HG03039 (cell line): Measurements from ENCODE around the gene CFAP74.
"Not testable (repeated sequence)": the region's sequence is repeated elsewhere in the genome, so short reads cannot be mapped to it uniquely, and the experiment has no call there.

Experiments
- ATAC-seq: cut with Tn5 transposase; IDR thresholded peaks from one replicate; pipeline ENCODE4 v1.9.1; 2021; ENCODE audit warnings: mild to moderate bottlenecking, moderate library complexity; ENCODE audit not compliant: unreplicated experiment

The CFAP74 gene

DNA sequence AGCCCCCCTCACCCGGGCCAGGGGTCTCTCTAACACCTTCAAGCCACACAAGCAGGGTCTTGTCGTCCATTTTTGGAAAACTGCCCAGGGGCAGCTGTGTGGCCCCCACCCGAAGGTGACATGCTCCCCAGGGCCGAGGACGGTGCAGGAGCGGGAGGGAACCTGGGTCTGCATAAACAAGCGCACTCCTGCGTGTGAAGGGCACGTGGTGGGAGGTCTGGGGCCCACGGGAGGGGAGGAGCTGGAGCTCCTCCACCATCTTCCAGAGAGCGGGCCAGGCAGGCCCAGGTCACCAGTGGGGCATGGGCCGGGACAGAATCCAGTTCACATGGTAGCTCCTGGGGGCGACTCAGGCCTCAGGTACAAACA lies 16.5 kb downstream of the CFAP74 start:
- no peak for ATAC-seq

DNA sequence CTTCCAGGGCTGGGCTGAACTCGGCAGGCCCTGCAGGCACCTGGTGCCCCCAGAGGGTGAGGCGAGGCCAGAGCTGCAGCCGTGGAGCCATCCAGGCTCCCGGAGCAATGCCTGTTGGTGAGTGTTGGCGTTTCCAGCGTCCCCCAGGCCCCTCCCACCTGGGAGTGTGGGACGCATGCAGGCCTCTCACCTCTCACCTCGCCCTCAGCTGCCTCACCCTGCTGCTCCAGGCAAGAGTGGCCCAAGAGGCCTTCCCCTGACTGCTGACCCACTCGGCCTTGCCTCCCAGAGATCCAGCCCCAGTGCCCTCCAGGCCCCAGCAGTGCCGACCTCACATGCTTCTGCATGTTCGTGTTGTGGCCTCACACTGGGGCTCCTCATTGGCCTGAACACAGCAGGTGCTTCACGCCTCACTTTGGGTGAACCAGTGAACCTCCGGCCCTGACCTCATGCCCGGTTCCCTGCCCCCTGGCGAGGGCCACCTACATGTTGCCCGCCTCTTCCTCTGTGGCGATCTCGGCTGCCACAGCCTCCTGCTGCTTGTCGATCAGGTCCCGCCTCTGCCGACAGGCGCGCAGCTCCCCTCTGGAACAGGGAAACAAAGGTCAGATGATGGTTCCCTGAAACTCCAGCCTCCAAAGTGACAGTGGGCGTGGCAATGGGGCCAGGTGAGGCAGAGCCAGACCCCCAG lies 17.0 kb downstream of the CFAP74 start:
- ATAC-seq, result no peak

DNA sequence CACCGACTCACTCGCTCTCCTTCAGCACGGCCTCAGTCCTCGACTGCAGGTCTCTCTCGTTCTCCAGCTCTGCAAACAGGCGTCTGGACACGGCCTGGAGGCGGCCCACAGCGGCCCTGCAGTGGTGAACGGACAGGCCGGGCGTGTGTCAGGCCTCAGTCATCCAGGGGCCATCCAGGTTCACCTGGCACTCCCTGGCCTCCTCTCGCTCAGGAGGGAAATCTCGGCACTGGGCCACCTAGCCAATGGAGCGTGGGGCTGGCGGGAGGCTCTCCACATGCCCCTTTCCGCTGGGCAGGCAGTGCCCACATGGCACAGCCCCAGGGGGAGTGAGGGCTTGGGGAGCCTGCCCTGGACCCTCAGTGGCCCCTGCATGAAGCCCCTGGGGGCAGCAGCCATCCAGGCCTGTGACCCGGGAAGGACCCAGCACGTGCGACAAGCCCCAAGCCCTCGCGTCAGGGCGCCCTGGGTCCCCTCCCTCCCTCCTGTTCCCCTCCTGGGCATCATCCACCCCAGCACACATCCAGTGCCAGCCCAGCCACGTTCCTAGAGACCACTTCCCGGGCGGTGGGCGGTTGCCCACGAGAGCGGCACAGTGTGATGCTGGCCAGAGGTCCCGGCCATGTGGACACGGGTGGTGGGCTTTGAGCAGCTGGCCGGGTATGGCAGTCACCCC lies 18.1 kb downstream of the CFAP74 start:
- ATAC-seq, result no peak

DNA sequence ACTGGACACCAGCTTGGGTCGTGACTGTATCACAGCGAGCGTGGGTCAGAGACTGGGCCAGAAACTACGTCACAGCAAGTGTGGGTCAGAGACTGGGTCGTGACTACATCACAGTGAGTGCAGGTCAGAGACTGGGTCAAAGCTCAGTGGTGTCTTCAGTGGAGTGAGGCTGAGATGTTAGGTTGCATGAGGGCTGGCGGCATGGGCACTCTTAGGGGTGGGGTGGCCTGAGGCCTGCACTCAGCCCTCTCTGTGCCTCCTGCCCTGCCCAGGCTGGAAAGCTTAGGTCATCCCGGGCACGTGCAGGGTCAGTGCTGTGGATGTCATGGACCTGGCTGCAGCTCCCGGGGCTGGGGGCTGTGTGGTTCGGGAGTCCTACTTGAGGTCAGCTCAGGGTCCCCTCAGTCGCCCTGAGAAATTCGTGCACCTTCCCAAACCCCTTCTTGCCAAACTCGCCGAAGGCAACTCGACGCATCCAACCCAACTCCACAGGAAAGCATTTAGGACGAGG lies 19.0 kb downstream of the CFAP74 start:
- ATAC-seq, result no peak

DNA sequence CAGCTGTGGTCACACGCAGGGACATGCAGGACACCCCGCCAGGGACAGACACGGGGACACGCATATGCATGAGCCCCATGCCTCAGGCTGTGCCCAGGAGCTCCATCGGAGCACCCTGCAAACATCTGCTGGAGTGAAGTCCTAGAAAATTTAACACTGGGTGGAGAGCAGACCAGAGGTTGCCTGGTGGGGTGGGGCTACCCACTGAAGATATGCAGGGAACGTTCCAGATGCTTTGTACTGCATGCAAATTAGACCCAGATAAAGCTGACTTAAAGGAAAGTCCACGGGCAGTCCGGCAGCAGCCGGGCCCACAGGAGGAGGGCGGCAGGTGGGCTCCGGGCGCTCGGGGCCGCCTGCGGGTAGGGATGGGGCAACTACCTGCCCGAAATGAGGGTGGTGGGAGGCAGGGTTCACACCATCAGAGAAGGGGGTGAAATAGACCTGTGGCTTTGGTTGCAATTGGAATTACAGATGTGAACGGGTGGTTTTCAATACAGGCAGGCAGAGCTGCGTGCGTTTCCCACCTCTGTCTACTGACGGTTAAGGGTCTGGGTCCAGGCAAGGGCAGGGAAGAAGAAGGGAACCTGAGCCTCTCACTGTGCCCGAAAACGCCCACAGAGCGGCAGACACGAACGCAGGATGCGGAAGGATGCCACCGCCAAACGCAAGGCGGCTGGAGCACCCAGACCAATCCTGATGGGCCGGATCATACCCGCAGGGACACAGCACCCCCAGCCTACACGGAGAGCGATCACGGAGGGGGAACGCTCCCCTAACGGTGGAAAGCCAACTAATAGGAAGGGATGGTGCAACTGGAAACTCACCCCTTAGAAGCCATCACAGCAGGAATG lies 21.0 kb downstream of the CFAP74 start:
- ATAC-seq, result no peak

DNA sequence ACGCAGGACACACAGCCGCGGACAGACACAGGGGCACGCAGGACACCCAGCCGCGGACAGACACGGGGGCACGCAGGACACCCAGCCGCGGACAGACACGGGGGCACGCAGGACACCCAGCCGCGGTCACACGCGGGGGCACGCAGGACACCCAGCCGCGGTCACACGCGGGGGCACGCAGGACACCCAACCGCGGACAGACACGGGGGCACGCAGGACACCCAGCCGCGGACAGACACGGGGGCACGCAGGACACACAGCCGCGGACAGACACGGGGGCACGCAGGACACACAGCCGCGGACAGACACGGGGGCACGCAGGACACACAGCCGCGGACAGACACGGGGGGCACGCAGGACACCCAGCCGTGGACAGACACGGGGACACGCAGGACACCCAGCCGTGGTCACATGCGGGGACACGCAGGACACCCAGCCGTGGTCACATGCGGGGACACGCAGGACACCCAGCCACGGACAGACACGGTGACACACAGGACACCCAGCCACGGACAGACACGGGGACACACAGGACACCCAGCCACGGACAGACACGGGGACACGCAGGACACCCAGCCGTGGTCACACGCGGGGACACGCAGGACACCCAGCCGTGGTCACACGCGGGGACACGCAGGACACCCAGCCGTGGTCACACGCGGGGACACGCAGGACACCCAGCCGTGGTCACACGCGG lies 21.8 kb downstream of the CFAP74 start:
- not testable (repeated sequence) for ATAC-seq

DNA sequence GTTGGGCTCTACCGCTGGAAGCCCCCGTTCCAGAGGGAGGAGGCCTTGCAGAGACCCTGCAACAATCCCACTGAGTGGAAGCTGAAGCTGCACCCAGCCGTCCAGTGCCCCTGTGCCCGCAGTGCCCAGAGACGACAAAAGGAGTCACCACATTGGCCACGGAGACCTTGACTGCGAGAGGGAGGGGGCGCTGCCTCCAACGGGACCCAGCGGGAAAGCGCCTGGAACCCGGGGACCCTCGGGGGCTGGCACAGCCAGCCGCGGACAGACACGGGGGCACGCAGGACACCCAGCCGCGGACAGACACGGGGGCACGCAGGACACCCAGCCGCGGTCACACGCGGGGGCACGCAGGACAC lies 22.5 kb downstream of the CFAP74 start:
- no peak for ATAC-seq

DNA sequence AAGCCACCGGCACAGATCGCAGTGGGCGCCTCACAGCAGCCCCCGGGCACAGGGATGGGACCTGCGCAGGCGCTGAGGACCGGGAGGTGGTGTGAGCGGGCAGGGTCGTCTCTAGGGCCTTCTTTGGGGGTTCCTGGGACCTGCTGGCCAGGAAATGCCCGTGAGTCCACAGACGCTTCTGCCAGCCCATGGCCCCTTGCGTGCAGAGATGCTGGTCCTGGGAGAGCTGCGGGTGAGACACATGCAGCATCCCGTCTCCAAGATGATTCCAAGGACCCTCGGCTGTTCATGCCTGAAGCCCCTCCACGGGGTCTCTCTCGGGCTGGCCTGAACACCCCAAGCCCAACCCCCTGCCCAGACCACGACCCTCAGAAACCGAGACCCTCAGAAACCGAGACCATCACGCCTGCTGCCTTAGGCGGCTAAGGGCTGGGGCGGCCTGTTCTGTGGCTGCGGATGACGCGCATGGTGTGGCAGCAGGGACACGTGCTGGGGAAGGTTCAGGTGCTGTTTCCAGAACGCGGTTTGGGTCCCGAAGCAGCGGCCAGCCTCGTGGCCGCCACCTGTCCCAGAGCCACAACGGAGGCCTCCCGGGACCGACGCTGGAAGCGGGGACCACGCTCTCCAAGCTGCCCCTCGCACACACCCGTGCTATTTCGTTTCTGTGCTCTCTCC lies 23.0 kb downstream of the CFAP74 start:
- no peak for ATAC-seq

DNA sequence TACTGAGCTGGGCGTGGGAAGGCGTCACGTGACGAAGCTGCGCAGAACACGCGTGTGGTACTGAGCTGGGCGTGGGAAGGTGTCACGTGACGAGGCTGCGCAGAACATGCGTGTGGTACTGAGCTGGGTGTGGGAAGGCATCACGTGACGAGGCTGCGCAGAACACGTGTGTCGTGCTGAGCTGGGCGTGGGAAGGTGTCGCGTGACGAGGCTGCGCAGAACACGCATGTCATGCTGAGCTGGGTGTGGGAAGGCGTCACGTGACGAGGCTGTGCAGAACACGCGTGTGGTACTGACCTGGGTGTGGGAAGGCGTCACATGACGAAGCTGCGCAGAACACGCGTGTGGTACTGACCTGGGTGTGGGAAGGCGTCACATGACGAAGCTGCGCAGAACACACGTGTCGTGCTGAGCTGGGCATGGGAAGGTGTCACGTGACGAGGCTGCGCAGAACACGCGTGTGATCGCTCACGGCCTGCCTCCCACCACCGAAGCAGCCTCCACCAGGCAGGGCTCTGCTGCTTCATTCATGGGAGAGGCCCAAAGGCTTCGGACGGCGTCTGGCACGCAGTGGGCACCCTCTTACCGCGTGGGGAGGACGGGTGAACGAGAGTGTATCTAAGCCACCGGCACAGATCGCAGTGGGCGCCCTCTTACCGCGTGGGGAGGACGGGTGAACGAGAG lies 24.0 kb downstream of the CFAP74 start:
- no peak for ATAC-seq

DNA sequence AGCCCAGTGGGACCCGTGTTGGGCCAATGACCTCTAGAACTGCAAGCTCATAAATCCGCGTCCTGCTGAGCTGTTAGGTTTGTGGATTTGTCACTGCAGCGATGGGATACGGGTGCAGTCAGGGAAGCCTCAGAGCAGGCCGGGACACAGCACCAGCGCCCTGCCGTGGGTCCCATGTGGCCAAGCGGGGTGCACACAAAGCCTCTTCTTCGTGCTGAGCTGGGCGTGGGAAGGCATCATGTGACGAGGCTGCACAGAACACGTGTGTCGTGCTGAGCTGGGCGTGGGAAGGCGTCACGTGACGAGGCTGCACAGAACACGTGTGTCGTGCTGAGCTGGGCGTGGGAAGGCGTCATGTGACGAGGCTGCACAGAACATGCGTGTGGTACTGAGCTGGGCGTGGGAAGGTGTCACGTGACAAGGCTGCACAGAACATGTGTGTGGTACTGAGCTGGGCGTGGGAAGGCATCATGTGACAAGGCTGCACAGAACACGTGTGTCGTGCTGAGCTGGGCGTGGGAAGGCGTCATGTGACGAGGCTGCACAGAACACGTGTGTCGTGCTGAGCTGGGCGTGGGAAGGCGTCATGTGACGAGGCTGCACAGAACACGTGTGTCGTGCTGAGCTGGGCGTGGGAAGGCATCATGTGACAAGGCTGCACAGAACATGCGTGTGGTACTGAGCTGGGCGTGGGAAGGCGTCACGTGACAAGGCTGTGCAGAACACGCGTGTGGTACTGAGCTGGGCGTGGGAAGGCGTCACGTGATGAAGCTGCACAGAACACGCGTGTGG lies 24.7 kb downstream of the CFAP74 start:
- not testable (repeated sequence) for ATAC-seq

DNA sequence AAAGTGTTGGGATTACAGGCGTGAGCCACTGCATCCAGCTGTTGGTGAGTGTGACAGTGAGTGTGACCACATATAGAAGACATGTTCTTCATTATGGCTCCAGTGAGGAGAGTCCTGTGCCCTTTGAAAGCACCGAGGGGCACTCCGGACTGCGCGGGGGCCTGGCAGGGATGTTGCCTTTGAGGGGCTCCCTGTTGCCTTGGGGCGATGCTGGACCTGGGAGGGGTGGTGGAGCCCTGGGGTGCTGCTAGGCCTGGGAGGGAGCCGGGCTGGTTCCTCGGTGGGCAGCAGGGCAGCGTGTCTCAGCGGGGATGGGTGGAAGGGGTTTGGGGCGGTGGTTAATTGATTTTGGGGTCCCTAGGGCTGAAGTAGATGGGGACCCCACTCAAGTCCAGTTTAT lies 25.5 kb downstream of the CFAP74 start:
- no peak for ATAC-seq

DNA sequence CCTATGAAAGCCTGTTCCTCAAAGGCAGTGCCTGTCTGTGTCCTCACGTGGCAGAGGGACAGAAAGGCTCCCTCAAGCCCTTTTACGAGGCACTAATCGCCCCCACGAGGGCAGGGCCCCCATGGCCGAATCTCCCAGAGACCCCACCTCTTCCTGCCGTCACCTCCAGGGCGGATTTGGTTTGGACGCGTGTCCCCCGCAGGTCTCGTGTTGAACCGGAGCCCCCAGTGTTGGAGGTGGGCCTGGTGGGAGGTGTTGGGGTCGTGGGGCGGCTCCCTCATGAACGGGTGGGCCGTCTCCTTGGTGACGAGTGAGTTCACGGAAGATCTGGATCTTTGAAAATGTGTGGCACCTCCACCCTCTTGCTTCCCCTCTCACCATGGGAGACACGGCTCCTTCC lies 27.6 kb downstream of the CFAP74 start:
- no peak for ATAC-seq

DNA sequence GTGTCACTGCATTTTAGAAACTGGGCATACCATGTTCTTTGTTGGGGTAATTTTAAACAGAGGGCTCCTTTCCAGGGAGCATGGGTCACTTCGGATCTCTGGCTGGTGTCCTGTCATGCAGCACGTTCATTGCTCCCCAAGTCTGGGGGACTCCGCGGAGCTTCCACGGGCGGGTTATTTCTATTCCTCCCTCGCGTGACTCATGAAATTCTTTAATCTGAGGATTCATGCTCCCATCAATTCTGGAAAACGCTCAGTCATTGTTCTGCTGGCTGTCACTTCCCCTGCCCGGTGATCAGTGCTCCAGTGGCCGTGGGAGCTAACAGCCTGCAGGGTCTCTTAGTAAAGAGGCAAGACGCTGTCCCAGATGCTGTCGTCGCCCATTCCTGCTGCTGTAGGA lies 28.1 kb downstream of the CFAP74 start:
- ATAC-seq, result no peak

DNA sequence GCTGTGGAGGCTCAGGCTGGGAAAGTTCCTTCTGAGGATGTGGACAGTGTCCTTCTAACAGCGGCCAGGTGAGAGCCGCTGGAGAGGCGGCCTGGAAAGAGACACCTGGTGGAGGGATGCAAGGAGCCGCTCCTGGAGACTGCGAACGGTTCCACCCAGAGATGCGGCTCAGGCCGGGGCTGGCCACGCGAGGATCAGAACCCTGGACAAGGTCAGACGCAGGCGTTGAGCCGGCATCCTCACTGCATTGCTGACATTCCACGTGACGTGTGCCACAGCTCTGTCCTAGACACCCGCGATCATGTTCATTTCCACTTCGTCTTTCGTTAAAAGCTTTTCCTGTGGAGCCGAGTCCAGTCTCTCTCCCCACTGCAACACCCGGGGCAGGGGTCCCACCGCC lies 28.8 kb downstream of the CFAP74 start:
- ATAC-seq, result no peak

DNA sequence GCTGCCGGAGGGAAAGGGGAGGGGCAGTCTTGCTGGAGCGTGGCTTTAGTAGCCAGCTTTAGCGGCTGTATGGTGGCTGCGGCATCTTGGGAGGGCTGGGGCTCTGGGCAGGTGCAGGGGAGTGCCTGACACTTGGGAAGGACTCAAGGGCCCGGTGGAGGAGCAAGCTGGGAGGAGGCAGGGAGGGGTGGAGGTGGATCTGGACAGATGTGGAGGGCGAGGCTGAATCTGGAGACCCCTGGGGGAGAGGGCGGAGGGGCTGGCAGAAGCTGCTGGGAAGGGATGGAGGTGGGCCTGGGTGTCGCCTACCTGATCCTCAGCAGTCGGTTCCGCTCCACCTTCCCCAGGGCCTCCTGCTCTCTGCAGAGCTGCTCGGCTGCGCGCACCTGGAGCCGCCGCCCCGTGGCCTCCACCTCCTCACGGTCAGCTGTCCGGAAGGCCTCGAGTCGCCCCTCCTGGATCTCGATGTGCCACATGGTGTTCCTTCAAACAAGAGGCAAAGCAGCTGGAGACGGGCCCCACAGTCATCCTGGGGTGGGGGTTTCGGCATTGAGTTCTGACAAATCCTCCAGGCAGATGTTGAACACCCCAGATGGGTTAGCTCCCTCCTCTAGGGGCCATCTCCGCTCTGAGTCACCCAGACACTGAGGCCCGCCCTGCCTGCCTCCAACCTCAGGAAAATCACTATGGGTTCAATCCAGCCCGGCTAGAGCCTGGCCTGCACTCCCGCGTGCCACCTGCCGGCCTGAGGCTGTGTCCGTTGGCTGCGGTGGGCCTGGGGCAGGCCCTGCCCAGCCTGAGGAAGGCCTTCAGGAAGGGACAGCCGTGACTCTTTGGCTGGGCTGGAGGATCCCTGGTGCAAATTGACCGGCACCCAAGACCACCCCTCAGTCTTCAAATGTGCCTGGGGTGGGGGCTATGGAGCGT lies 29.6 kb downstream of the CFAP74 start:
- no peak for ATAC-seq

DNA sequence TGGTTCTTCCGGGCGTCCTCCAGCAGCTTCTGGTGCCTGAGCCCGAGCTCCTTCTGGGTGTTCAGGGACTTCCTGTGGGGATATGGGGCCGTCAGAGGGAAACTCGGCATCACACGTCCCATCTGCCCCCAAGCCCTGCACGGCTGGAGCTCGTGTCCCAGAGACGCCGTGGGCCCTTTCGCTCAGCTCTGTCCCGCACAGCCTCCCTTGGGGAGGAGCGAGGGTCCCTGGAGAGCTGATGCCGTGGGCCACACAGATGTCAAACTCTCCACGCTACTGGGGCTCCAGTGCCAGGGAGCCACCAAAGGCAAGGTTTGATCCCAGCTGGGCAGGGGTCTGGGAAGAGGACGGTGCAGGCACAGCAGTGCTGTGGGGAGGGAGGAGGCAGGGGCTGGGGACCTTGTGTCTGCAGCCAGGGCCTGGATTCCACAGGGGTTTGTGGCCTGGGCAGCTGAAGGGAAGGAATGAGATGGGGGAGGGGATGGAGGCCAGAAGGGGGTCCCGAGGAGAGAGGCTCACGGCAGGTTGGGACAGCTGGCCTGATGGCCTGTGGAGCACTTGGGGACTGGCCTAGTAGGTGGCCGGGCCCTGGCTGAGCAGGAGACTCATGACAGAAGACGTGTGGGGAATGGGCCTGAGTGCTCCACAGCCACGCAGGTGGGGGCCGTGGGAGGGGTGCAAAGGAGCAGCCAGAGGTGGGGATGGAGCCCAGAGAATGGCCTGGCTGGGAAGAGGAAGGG lies 30.4 kb downstream of the CFAP74 start:
- ATAC-seq, result no peak

DNA sequence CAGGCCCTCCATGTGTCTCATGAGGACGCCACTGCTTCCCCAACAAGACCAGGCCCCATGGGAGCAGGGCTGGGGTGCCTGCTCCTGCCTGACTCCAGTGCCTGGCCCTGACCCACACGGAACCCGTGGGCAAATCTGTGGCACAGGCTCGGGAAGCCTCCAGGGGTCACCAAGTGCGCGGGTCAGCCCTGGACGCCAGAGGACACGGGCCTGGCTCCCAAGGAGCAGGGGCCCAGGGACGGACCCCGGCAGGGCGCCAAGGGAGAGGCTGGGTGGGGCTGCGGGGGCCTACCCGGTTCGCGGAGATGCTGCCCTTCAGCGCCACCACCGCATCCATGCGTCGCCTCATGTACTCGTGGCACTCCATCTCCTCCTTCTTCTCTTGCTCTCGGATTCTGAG lies 31.9 kb downstream of the CFAP74 start:
- no peak for ATAC-seq

DNA sequence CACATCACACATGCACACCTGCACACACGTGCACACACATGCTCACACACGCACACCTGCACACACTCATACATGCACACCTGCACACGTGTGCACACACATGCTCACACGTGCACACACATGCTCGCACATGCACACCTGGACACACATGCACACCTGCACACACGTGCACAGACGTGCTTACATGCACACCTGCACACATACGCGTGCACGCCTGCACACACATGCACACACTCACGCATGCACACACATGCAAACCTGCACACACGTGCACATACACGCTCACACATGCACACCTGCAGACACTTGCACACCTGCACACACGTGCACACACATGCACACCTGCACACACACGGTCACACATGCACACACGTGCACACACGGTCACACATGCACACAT lies 32.6 kb downstream of the CFAP74 start:
- ATAC-seq, result no peak
